WTC11 (cell line): ENCODE measurements around the gene ALPK1. TPM values are rescaled to one million over a fixed set of nuclear protein-coding genes. Genes with fewer than 3 reads are reported as not detected.

ENCODE experiments used
- ATAC-seq: fragments of 200-7000 bp; cut with Tn5 transposase; 2 replicates; pipeline ENCODE4 v1.10.0; 2021; ENCODE audit warnings: mild to moderate bottlenecking, moderate library complexity
- CTCF ChIA-PET: fragments of 300-600 bp; sonication (Branson Sonifier 250); formaldehyde crosslinking; loops from one replicate; lab custom pipeline; 2021; ENCODE audit warnings: antibody characterized with exemption; lab: Charles Lee
- POLR2A ChIA-PET: fragments of 350-600 bp; sonication (Branson Sonifier 250); formaldehyde crosslinking; loops from one replicate; lab custom pipeline; 2021; ENCODE audit warnings: antibody characterized with exemption; lab: Charles Lee
- DNase-seq: peaks from one replicate; pipeline ENCODE4 v3.0.0; 2021; ENCODE audit warnings: low spot score
- H3K27ac Mint-ChIP-seq: 2 replicates; pipeline ENCODE4 v1.8.0; 2021; ENCODE audit warnings: mixed read lengths
- H3K27me3 Mint-ChIP-seq: 2 replicates; pipeline ENCODE4 v1.8.0; 2021; ENCODE audit warnings: low read depth, mild to moderate bottlenecking, moderate library complexity, mixed read lengths
- H3K36me3 Mint-ChIP-seq: 2 replicates; pipeline ENCODE4 v1.8.0; 2021; ENCODE audit warnings: mixed read lengths
- H3K4me1 Mint-ChIP-seq: 2 replicates; pipeline ENCODE4 v1.8.0; 2022; ENCODE audit warnings: mixed read lengths
- H3K4me3 Mint-ChIP-seq: 2 replicates; pipeline ENCODE4 v1.8.0; 2021; ENCODE audit warnings: mild to moderate bottlenecking, moderate library complexity, mixed read lengths
- H3K9me3 Mint-ChIP-seq: 2 replicates; pipeline ENCODE4 v1.8.0; 2021; ENCODE audit warnings: mixed read lengths
- ARID4B ChIP-seq: sonication (generic); formaldehyde crosslinking; IDR thresholded peaks from 2 replicates; pipeline ENCODE4 v1.8.0; 2023; ENCODE audit warnings: missing genetic modification reagents, mild to moderate bottlenecking, borderline replicate concordance
- ATF6 ChIP-seq: sonication (generic); formaldehyde crosslinking; IDR thresholded peaks from 2 replicates; pipeline ENCODE4 v1.8.1; 2023; ENCODE audit warnings: mild to moderate bottlenecking, missing genetic modification reagents
- CBFB ChIP-seq: sonication (generic); formaldehyde crosslinking; IDR thresholded peaks from 2 replicates; pipeline ENCODE4 v1.8.1; 2022; ENCODE audit warnings: mild to moderate bottlenecking, low read depth, missing genetic modification reagents
- CREM ChIP-seq: sonication (generic); formaldehyde crosslinking; IDR thresholded peaks from 2 replicates; pipeline ENCODE4 v1.8.1; 2022; ENCODE audit warnings: mild to moderate bottlenecking, missing genetic modification reagents, moderate library complexity
- E2F5 ChIP-seq: sonication (generic); formaldehyde crosslinking; IDR thresholded peaks from 2 replicates; pipeline ENCODE4 v1.8.1; 2022; ENCODE audit warnings: mild to moderate bottlenecking, moderate library complexity, missing genetic modification reagents
- ELF4 ChIP-seq: sonication (generic); formaldehyde crosslinking; IDR thresholded peaks from 2 replicates; pipeline ENCODE4 v1.8.1; 2022; ENCODE audit warnings: low read depth, mild to moderate bottlenecking, moderate library complexity, missing genetic modification reagents
- FOXP4 ChIP-seq: sonication (generic); formaldehyde crosslinking; IDR thresholded peaks from 2 replicates; pipeline ENCODE4 v1.8.0; 2022; ENCODE audit warnings: mild to moderate bottlenecking, missing genetic modification reagents
- IRF1 ChIP-seq: sonication (generic); formaldehyde crosslinking; IDR thresholded peaks from 2 replicates; pipeline ENCODE4 v1.8.0; 2023; ENCODE audit warnings: missing genetic modification reagents
- NFYB ChIP-seq: sonication (generic); formaldehyde crosslinking; conservative IDR thresholded peaks from 2 replicates; pipeline ENCODE4 v1.8.0; 2022; ENCODE audit warnings: low read depth, missing genetic modification reagents
- NR2C2 ChIP-seq: sonication (generic); formaldehyde crosslinking; IDR thresholded peaks from 2 replicates; pipeline ENCODE4 v1.8.0; 2022; ENCODE audit warnings: mild to moderate bottlenecking, missing genetic modification reagents
- NR3C1 ChIP-seq: sonication (generic); formaldehyde crosslinking; conservative IDR thresholded peaks from 2 replicates; pipeline ENCODE4 v1.8.1; 2023; ENCODE audit warnings: low read depth, mild to moderate bottlenecking, missing genetic modification reagents
- RELA ChIP-seq: sonication (generic); formaldehyde crosslinking; IDR thresholded peaks from 2 replicates; pipeline ENCODE4 v1.8.1; 2022; ENCODE audit warnings: missing genetic modification reagents, mild to moderate bottlenecking, borderline replicate concordance
- SMAD3 ChIP-seq: sonication (generic); formaldehyde crosslinking; IDR thresholded peaks from 2 replicates; pipeline ENCODE4 v1.8.0; 2022; ENCODE audit warnings: missing genetic modification reagents, mild to moderate bottlenecking, borderline replicate concordance
- TEAD1 ChIP-seq: sonication (generic); formaldehyde crosslinking; IDR thresholded peaks from 2 replicates; pipeline ENCODE4 v1.8.0; 2022; ENCODE audit warnings: mild to moderate bottlenecking, missing genetic modification reagents
- ZNF219 ChIP-seq: sonication (generic); formaldehyde crosslinking; IDR thresholded peaks from 2 replicates; pipeline ENCODE4 v1.8.0; 2023; ENCODE audit warnings: missing genetic modification reagents, mild to moderate bottlenecking, borderline replicate concordance
- ZNF232 ChIP-seq: sonication (generic); formaldehyde crosslinking; IDR thresholded peaks from 2 replicates; pipeline ENCODE4 v1.8.0; 2022; ENCODE audit warnings: mild to moderate bottlenecking, missing genetic modification reagents
- ZNF423 ChIP-seq: fragments of 250-450 bp; sonication (Bioruptor Pico); IDR thresholded peaks from 2 replicates; pipeline ENCODE4 v2.1.2; 2022; ENCODE audit warnings: mild to moderate bottlenecking, moderate library complexity
- ZNF532 ChIP-seq: fragments of 250-450 bp; sonication (Bioruptor Pico); IDR thresholded peaks from 2 replicates; pipeline ENCODE4 v1.9.0; 2021; ENCODE audit warnings: mild to moderate bottlenecking, borderline replicate concordance
- total RNA-seq: library from RNA; stranded (reverse); gene quantifications from 3 replicates; pipeline ENCODE4 v1.2.3, GENCODE V29; 2021

Gene ALPK1
- total RNA-seq, 1 experiment from 2014 or later: 0.50 TPM

- TF ChIP-seq ARID4B (CRISPR knock-in tag): no peak
- no peak for TF ChIP-seq RELA (CRISPR knock-in tag)
- no peak for TF ChIP-seq NFYB
- TF ChIP-seq IRF1 (CRISPR knock-in tag): no peak
Measured at GRCh38 chr4:112332398-112332797, 35.2 kb downstream of the ALPK1 start (continued).

GRCh38 chr4:112340023-112340422 lies 42.9 kb downstream of the ALPK1 start:
- H3K27ac Mint-ChIP-seq: no peak overlapping the region
- no peak for DNase-seq
- no peaks in the 10 kb centered on the region for H3K9me3 Mint-ChIP-seq
- peak; percentile 67 for ATAC-seq
- POLR2A ChIA-PET: no interaction called here
- CTCF ChIA-PET: interaction anchor here (0.9 to 2.5 kb wide), 8 partner anchors 13 to 240 kb away, joined by 3 to 24 read pairs (median 3); no protein-coding TSS in a partner anchor
- peaks cover 50% of the 10 kb centered on the region for H3K4me1 Mint-ChIP-seq
- H3K4me3 Mint-ChIP-seq: no peak overlapping the region
- H3K27me3 Mint-ChIP-seq: peaks cover 10% of the 10 kb centered on the region
- no peaks in the 10 kb centered on the region for H3K36me3 Mint-ChIP-seq
- TF ChIP-seq SMAD3 (CRISPR knock-in tag): no peak
- no peak for TF ChIP-seq ELF4
- TF ChIP-seq ZNF532 (CRISPR knock-in tag): no peak
- TF ChIP-seq NR3C1 (CRISPR knock-in tag): no peak
- TF ChIP-seq ZNF232 (CRISPR knock-in tag): no peak
- TF ChIP-seq TEAD1 (CRISPR knock-in tag): no peak

- peaks cover 47% of the 10 kb centered on the region for H3K4me1 Mint-ChIP-seq
- H3K36me3 Mint-ChIP-seq: no peaks in the 10 kb centered on the region
- H3K4me3 Mint-ChIP-seq: no peak overlapping the region
- H3K27me3 Mint-ChIP-seq: peaks cover 10% of the 10 kb centered on the region
- CTCF ChIA-PET: interaction anchor here (0.9 to 2.5 kb wide), 5 partner anchors 20 to 241 kb away, joined by 3 to 24 read pairs (median 3); no protein-coding TSS in a partner anchor
- POLR2A ChIA-PET: interaction anchor here (0.9 kb wide), 1 partner anchor 20 kb away, joined by 3 read pairs; no protein-coding TSS in a partner anchor
- no peak for ATAC-seq
- H3K27ac Mint-ChIP-seq: no peak overlapping the region
- DNase-seq: no peak
- H3K9me3 Mint-ChIP-seq: no peaks in the 10 kb centered on the region
- TF ChIP-seq ZNF423: no peak
- no peak for TF ChIP-seq CREM (CRISPR knock-in tag)
- no peak for TF ChIP-seq IRF1 (CRISPR knock-in tag)
- TF ChIP-seq CBFB (CRISPR knock-in tag): no peak
- TF ChIP-seq E2F5 (CRISPR knock-in tag): no peak
- TF ChIP-seq ATF6 (CRISPR knock-in tag): no peak
- no peak for TF ChIP-seq TEAD1 (CRISPR knock-in tag)
- no peak for TF ChIP-seq ZNF219 (CRISPR knock-in tag)
- TF ChIP-seq FOXP4 (CRISPR knock-in tag): no peak
- TF ChIP-seq NR2C2 (CRISPR knock-in tag): no peak
Measured at GRCh38 chr4:112341033-112341432, 43.9 kb downstream of the ALPK1 start.
